ENCODE results near the gene SIRT7. TPM values are rescaled to one million over a fixed set of nuclear protein-coding genes. Genes with fewer than 3 reads are reported as not detected.

SIRT7 gene
- polyA plus RNA-seq, 2 donors = 64.9 to 84.0 TPM

- Histone ChIP-seq H3K9me3 (ENCODE audit: control insufficient read depth in 2 of 2, insufficient read depth in 1 of 2, low read depth in 1 of 2, low read length in 1 of 2) (no peaks in the 10 kb centered on the region), H3K27me3 (ENCODE audit: control insufficient read depth in 1 of 2, insufficient read depth in 2 of 2, low read length in 2 of 2) (no peaks in the 10 kb centered on the region), H3K4me3 (ENCODE audit: low read depth in 1 of 2, low read length in 2 of 2) (no peak overlapping the region), H3K27ac (ENCODE audit: low read depth in 2 of 2, low read length in 1 of 2) (peak overlapping the region in 1 of 2 donors; percentile 53), H3K4me1 (ENCODE audit: control insufficient read depth in 2 of 2, insufficient read depth in 2 of 2, low read length in 1 of 2) (peaks cover 3 to 24% of the 10 kb centered on the region in 2 donors), H3K36me3 (ENCODE audit: control insufficient read depth in 2 of 2, insufficient read depth in 2 of 2, low read length in 1 of 2) (peaks cover 8 to 29% of the 10 kb centered on the region in 2 donors)
- 43 to 61% methylated on average over 18 of the region's 18 CpGs for WGBS, 2 donors
These were observed 52.1 kb downstream of the SIRT7 start for GRCh38 chr17:81865733-81866439.

GRCh38 chr17:81865358-81865732, 52.6 kb downstream of the SIRT7 start:
- H3K4me1 ChIP-seq (ENCODE audit: control insufficient read depth in 2 of 2, insufficient read depth in 2 of 2, low read length in 1 of 2) = peaks cover 3 to 24% of the 10 kb centered on the region in 2 donors
- H3K4me3 ChIP-seq (ENCODE audit: low read depth in 1 of 2, low read length in 2 of 2) = no peak overlapping the region
- WGBS, 2 donors = 77 to 93% methylated on average over 8 of the region's 8 CpGs
- no peaks in the 10 kb centered on the region for H3K9me3 ChIP-seq (ENCODE audit: control insufficient read depth in 2 of 2, insufficient read depth in 1 of 2, low read depth in 1 of 2, low read length in 1 of 2)
- no peaks in the 10 kb centered on the region for H3K27me3 ChIP-seq (ENCODE audit: control insufficient read depth in 1 of 2, insufficient read depth in 2 of 2, low read length in 2 of 2)
- peaks cover 8 to 29% of the 10 kb centered on the region in 2 donors for H3K36me3 ChIP-seq (ENCODE audit: control insufficient read depth in 2 of 2, insufficient read depth in 2 of 2, low read length in 1 of 2)
- H3K27ac ChIP-seq (ENCODE audit: low read depth in 2 of 2, low read length in 1 of 2) = peak overlapping the region in 1 of 2 donors; percentile 53

- Histone ChIP-seq H3K36me3 (ENCODE audit: control insufficient read depth in 2 of 2, insufficient read depth in 2 of 2, low read length in 1 of 2) (peaks cover 0 to 24% of the 10 kb centered on the region in 2 donors), H3K4me1 (ENCODE audit: control insufficient read depth in 2 of 2, insufficient read depth in 2 of 2, low read length in 1 of 2) (peaks cover 0 to 18% of the 10 kb centered on the region in 2 donors), H3K4me3 (ENCODE audit: low read depth in 1 of 2, low read length in 2 of 2) (no peak overlapping the region), H3K9me3 (ENCODE audit: control insufficient read depth in 2 of 2, insufficient read depth in 1 of 2, low read depth in 1 of 2, low read length in 1 of 2) (no peaks in the 10 kb centered on the region), H3K27me3 (ENCODE audit: control insufficient read depth in 1 of 2, insufficient read depth in 2 of 2, low read length in 2 of 2) (no peaks in the 10 kb centered on the region), H3K27ac (ENCODE audit: low read depth in 2 of 2, low read length in 1 of 2) (peak overlapping the region; percentile 2 to 67)
- 68 to 73% methylated on average over 9 of the region's 9 CpGs for WGBS, 2 donors
These were observed 53.9 kb downstream of the SIRT7 start for GRCh38 chr17:81863833-81864768.

GRCh38 chr17:81863123-81863675, 54.8 kb downstream of the SIRT7 start:
- Histone ChIP-seq H3K27ac (ENCODE audit: low read depth in 2 of 2, low read length in 1 of 2) (peak overlapping the region; percentile 2 to 42), H3K4me1 (ENCODE audit: control insufficient read depth in 2 of 2, insufficient read depth in 2 of 2, low read length in 1 of 2) (peaks cover 3 to 20% of the 10 kb centered on the region in 2 donors), H3K9me3 (ENCODE audit: control insufficient read depth in 2 of 2, insufficient read depth in 1 of 2, low read depth in 1 of 2, low read length in 1 of 2) (no peaks in the 10 kb centered on the region), H3K27me3 (ENCODE audit: control insufficient read depth in 1 of 2, insufficient read depth in 2 of 2, low read length in 2 of 2) (no peaks in the 10 kb centered on the region), H3K4me3 (ENCODE audit: low read depth in 1 of 2, low read length in 2 of 2) (no peak overlapping the region), H3K36me3 (ENCODE audit: control insufficient read depth in 2 of 2, insufficient read depth in 2 of 2, low read length in 1 of 2) (peaks cover 0 to 25% of the 10 kb centered on the region in 2 donors)
- 70 to 80% methylated on average over 6 of the region's 6 CpGs for WGBS, 2 donors

Other genes with a start within 250 kb of the SIRT7 start
- gene ARL16, start 234.4 kb downstream of the SIRT7 start, polyA plus RNA-seq = 10 to 100 TPM; 36.2 to 53.9 TPM
- gene HGS, start 234.2 kb downstream of the SIRT7 start, polyA plus RNA-seq = 100 to 1,000 TPM in 1 of 2 donors, 10 to 100 TPM in 1; 83.6 to 131 TPM
- gene MRPL12, start 214.8 kb downstream of the SIRT7 start, polyA plus RNA-seq = 100 to 1,000 TPM; 136 to 173 TPM
- 10 to 100 TPM; 40.5 to 42.4 TPM for gene SLC25A10, start 205.9 kb downstream of the SIRT7 start, polyA plus RNA-seq
- gene GCGR, start 114.0 kb downstream of the SIRT7 start, polyA plus RNA-seq = under 1 TPM; 0.11 to 0.14 TPM
- 10 to 100 TPM; 24.7 to 32.3 TPM for gene MCRIP1, start 84.9 kb downstream of the SIRT7 start, polyA plus RNA-seq
- gene PPP1R27, start 83.1 kb downstream of the SIRT7 start, polyA plus RNA-seq = under 1 TPM; 0.25 to 0.98 TPM
- gene P4HB, start 57.6 kb downstream of the SIRT7 start, polyA plus RNA-seq = 100 to 1,000 TPM; 582 to 595 TPM
- 100 to 1,000 TPM; 201 to 209 TPM for gene ARHGDIA, start 46.8 kb downstream of the SIRT7 start, polyA plus RNA-seq
- gene ALYREF, start 26.6 kb downstream of the SIRT7 start, polyA plus RNA-seq = 10 to 100 TPM; 16.3 to 61.0 TPM
- 100 to 1,000 TPM; 127 to 187 TPM for gene ANAPC11, start 26.5 kb downstream of the SIRT7 start, polyA plus RNA-seq
- under 1 TPM; 0.33 to 0.49 TPM for gene NPB, start 15.9 kb downstream of the SIRT7 start, polyA plus RNA-seq
- gene PCYT2, start 6.8 kb downstream of the SIRT7 start, polyA plus RNA-seq = 10 to 100 TPM; 23.1 to 46.5 TPM
- gene MAFG, start 9.6 kb upstream of the SIRT7 start, polyA plus RNA-seq = 10 to 100 TPM; 10.3 to 11.9 TPM
- 10 to 100 TPM in 1 of 2 donors, 1 to 10 TPM in 1; 6.5 to 18.1 TPM for gene PYCR1, start 19.1 kb upstream of the SIRT7 start, polyA plus RNA-seq
- gene MYADML2, start 29.1 kb upstream of the SIRT7 start, polyA plus RNA-seq = not detected
- under 1 TPM; 0.07 to 0.08 TPM for gene NOTUM, start 43.0 kb upstream of the SIRT7 start, polyA plus RNA-seq
- gene ASPSCR1, start 59.5 kb upstream of the SIRT7 start, polyA plus RNA-seq = 10 to 100 TPM; 19.1 to 29.8 TPM
- gene CENPX, start 104.7 kb upstream of the SIRT7 start, polyA plus RNA-seq = 100 to 1,000 TPM in 1 of 2 donors, 10 to 100 TPM in 1; 86.8 to 117 TPM
- 10 to 100 TPM; 10.6 to 17.2 TPM for gene LRRC45, start 105.1 kb upstream of the SIRT7 start, polyA plus RNA-seq
- 1 to 10 TPM; 7.1 to 9.6 TPM for gene RAC3, start 113.5 kb upstream of the SIRT7 start, polyA plus RNA-seq
- gene DCXR, start 119.5 kb upstream of the SIRT7 start, polyA plus RNA-seq = 100 to 1,000 TPM; 136 to 145 TPM
- gene RFNG, start 133.6 kb upstream of the SIRT7 start, polyA plus RNA-seq = 10 to 100 TPM; 27.4 to 36.4 TPM
- gene GPS1, start 133.7 kb upstream of the SIRT7 start, polyA plus RNA-seq = 10 to 100 TPM; 61.7 to 65.8 TPM
- gene DUS1L, start 147.6 kb upstream of the SIRT7 start, polyA plus RNA-seq = 100 to 1,000 TPM; 118 to 182 TPM
- 10 to 100 TPM; 92.2 to 95.9 TPM for gene FASN, start 180.1 kb upstream of the SIRT7 start, polyA plus RNA-seq

Measured in esophagus (tissue), 2 donors.